G401 (cell line): ENCODE data around the gene SCARB2. TPM values are rescaled to one million over a fixed set of nuclear protein-coding genes. Genes with fewer than 3 reads are reported as not detected.
A peak's percentile ranks its signal among the peaks of the same experiment; 100 is the strongest.

Experiments
- DNase-seq: peaks from one replicate; pipeline ENCODE4 v3.0.0-alpha.2; 2015; ENCODE audit warnings: low spot score
- in situ Hi-C: cut with HindIII; loops from 2 replicates; pipeline ENCODE4 v1.10.0; 2016; ENCODE audit warnings: low sequenced_read_pairs, mixed read lengths
- total RNA-seq: library from RNA; depleted of rRNA; stranded (reverse); fragments of >200 nt; shearing (Covaris generic); gene quantifications from 2 replicates; pipeline ENCODE4 v1.2.3, GENCODE V29; 2014

Gene SCARB2
- total RNA-seq, 1 experiment from 2014 or later = 61.3 TPM

DNA sequence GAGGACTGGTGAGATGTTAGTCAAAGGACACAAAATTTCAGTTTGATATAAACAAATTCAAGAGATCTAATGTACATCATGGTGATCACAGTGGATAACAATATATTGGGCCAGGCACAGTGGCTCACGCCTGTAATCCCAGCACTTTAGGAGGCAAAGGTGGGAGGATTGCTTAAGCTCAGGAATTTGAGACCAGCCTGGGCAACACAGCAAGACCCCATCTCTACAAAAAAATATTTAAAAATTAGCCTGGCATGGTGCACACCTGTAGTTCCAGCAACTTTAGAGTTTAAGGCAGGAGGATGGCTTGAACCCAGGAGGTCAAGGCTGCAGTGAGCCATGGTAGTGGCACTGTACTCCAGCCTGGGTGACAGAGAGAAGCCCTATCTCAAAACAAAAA, 8.7 kb downstream of the SCARB2 start:
- no peak for DNase-seq
- in situ Hi-C loops = no loop called here

DNA sequence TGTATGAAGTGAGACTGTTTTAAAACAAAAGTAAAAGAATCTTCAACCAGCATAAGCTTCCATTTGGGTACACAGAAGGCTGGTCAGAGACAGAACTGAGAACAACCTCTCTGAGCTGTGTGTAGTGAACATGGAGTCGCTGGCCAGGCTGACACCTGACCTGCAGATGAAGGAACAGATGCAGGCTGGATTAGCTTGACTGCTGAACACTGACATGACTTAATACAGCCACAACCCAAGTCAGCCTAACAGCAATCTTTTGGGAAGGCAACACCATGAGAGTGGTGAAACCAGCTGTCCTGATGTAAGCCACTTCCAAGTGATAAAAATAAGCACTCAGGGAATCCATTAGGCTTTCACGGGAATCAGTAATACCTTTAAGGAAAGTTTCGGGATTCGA, 10.1 kb downstream of the SCARB2 start:
- in situ Hi-C loops = no loop called here
- DNase-seq = no peak

DNA sequence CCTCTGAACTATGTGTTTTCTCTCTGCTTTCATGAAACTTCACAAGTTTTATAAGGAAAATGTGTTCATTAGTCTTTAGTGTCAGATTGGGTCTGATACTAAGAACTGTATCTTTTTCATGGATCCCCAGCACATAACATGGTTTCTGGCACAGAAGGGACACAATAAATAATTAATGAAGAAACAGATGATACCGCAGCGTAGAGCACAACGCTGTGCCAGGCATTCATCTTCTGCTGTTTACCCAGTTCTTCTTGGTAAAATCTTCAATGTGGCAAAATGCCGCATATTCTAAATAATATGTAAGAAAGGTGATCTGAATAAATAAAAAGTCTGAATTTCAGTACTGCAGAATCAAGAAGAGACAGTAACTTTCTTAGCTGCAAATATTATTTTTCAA, 12.3 kb downstream of the SCARB2 start:
- in situ Hi-C loops = no loop called here
- peak; percentile 44 for DNase-seq

DNA sequence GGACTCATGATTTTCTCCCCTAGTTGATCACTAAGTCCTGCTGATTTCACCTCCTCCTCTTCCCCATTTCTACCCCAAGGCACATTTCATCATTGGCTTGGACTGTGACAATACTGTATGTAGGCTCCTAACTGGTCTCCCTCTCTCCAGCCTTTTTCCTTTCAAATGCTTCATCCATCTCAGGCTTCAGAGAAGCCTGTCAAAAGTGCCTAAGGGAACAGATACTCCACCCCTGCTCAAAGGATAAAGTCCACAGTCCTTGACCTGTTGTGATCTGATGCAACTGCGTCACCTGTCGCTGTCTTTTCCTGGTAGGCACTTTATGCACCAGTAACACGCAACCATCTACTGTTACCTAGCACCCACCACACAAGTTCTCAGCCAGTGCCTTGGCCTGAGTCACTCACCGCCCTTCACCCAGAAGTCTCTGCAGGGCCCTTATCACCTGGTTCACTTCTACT, 12.8 kb downstream of the SCARB2 start:
- in situ Hi-C loops = no loop called here
- no peak for DNase-seq

DNA sequence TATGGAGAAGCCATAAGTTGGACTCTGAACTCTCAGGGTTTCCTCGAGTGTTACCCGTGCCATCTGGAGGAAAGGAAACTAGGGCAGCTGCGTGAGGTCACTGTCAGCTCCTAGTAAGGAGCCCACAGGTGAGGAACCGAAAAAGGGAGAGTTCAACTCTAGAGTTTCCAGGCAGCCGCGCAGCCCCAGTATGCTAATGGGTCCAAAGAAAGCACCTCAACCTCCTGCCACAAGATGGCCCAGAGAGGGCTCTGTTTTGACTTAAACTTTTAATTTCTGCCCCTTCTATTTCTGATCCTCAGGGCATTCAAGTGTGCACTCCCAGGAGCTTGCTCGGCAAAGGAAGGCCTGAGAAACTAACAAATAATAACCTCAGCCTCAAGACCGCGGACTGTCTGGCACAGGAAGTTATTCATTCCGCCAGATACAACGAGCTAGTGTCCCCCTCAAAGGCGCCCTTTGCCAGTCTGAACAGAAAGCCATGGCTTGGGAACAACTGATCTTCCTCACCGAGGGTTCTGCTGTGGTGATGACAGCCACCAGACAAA, 13.9 kb downstream of the SCARB2 start:
- peak; percentile 45 for DNase-seq
- in situ Hi-C loops = no loop called here

DNA sequence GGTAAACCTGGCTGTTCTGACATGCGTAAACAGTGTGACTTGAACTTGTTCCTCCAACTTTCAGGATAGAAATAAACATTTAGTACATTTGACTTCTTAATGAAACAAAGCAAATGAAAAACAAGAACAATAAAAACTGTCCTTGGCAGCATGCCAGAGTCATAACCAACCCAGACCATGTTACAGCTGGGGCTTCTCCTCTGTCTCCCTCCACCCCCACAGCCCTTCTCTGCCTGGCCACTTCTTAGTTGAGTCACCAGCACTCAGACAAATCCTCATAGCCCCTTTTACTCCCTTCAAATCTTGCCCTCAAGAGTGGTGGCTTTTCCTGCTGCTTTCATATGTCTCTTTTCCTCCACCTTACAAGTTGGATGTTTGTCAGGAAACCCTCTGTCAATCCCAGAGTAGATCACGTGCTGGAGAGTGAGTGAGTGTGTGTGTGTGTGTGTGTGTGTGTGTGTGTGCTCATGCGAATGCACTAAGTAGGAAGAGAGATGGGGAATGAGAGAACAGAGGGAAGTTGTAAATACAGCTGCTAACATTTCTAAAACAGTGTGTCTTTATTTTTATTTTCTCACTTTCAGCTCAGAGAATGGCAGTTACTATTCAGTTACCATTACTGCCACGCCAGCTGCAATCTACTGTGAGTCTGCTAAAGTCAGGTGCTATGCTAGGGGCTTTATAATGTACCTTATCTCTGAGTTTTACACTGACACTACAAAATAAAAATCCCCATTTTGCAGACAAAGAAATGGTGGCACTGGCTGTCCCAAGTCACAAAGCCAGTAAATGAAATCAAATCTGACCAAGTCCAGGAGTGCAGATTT, 15.0 kb downstream of the SCARB2 start:
- DNase-seq = peak; percentile 59
- in situ Hi-C loops = no loop called here

DNA sequence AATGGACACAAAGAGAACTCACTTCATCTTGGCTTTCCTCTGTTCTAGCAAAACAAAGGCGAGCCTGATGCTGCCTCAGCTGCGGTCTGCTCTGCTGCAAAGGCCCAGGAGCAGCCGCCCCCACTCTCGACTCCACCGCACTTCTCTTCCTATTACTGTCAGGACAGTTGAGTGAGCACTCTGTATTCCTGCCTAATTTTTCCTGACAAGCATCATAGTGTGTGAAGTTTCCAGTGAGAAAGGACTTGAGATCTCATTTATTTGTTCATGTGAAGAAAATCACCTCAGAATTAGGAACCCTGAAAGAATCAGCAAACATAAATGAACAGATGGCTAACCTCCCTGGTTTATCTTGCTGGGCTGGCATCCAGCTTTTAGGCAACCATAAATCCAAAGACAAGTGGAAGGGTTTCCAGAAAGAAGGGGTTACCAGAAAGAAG, 15.6 kb downstream of the SCARB2 start:
- in situ Hi-C loops = no loop called here
- DNase-seq = peak; percentile 84

DNA sequence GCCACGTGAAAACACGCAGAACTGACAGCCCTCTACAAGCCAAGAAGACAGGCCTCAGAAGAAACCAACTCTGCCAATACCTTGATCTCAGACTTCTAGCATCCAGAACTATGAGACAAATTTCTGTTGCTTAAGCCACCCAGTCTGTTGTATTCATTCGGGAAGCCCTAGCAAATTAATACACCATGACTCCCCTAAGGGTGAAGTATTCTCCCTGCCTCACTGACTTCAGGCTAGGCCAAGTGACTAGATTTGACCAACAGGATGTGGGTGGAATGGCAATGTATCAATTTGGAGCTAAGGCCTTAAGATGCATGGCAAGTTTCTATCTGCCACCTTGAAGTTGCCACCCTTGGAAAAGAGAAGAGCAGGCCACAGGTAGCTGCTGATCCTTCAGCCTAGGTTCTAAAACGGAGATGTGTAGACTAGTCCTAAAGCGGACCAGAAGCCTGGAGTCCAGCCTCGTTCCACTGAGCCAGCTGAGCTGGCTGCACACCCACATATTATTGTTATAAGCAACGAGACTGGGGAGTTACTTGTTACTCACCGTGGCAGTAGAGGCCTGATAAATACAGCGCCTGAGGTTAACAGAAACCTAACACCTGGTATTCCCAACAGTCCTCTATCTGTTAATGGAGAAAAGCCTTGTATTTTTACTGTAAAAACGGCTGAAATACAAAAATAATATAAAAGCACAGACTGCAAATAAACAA, 16.4 kb downstream of the SCARB2 start:
- in situ Hi-C loops = no loop called here
- DNase-seq = peak; percentile 15

DNA sequence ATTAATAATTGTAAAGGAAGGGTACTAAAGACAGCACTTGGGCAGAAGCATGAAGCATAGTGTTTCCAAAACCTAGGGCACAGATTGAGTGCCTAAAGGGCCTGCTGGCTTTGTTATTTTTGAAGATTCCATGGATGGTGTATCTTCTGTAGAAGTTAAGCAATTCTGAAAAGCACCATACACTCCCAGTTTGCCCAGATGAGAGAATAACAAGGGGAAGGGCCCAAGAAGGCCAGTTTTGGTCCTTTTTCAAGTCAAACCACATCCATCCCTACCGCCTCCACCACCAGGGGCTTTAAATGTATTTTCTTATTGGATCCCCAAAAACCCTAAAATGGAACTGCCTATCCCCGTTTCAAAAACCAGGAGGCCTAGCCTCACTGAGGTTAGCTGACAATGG, 17.2 kb downstream of the SCARB2 start:
- DNase-seq = no peak
- in situ Hi-C loops = no loop called here

DNA sequence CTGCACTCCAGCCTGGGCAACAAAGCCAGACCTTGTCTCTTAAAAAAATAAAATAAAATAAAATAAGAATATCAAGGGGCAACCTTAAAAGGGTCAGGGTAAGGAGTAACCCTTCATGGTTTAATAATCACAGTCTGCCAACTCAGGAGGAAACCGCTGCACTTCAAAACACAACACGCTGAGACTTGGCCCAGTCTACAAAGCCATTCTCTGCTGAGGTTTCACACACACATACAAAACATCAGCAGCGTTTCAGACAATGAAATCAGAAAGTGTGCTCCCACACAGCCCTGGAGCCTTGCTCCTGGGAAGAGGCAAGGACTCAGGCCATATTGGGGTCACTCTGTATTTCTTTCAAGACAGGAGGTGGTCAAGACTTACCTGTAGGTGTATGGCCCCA, 18.3 kb downstream of the SCARB2 start:
- no peak for DNase-seq
- in situ Hi-C loops = no loop called here

DNA sequence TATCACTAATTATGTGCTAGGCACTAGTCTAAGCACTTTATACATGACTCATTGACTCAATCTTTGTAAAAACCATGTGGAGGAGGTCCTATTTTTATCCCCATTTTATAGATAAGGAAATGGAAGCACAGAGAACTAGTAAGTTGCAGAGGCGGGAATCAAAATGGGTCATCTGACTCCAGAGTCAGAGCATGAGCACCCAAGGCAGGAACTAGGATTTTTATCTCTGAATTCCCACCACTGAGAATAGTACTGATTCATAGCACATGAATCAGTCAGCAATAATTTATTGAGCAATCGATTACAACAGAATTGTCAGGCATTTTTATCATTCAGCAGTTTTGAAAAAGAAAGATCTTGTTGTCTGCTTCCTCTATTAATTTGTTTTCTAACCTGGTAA, 19.3 kb downstream of the SCARB2 start:
- in situ Hi-C loops = no loop called here
- DNase-seq = no peak

DNA sequence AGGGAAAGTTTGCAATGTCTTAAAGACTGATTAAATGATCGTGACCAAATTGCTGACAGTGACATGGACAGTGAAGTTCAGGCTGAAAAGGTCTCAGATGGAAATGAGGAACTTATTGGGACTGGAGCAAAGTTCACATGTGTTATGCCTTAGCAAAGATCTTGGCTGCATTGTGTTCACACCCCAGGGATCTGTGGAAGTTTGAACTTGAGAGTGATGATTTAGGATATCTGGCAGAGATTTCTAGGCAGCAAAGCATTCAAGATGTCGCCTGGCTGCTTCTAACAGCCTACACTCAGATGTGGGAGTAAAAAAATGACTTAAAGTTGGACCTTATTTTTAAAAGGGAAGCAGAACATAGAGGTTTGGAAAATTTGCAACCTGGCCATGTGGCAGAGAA, 21.4 kb downstream of the SCARB2 start:
- in situ Hi-C loops = no loop called here
- no peak for DNase-seq

DNA sequence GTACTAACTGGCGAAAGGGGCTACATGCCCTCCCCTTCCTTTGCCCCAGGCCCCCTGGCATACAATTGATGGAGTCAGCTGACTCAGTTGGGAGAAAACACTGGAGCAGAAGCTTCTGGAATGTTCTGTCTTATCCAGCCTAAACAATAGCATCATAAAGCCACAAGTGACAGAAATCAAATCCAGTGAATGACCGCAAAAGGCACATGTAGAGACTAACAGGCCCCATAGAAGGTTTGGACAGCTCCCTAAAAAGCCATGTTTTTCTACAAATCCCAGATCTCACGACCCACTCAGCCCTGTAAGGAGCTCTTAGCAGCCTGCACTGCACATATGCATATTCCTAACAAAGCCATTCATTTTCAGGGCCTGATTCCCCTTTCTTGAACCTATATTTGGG, 25.1 kb downstream of the SCARB2 start:
- no peak for DNase-seq
- in situ Hi-C loops = no loop called here

DNA sequence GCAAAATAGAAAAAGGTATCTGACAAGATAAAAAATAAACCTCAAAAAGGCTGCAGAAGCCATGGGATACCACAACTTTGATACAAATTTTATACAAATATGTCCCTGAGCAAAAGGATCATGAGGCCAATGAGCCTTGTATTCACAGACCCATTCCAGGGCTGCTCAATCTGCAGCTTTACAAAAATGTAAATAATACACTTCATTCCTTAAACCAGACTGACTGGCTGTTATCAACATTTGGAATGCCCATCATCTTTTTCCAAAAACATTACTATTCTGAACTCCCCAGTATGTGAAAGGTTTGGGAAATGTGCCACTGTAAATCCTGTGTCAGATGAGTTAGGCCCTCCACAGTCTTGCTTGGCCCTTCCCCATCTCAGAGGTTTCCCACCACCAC, 25.5 kb downstream of the SCARB2 start:
- in situ Hi-C loops = no loop called here

DNA sequence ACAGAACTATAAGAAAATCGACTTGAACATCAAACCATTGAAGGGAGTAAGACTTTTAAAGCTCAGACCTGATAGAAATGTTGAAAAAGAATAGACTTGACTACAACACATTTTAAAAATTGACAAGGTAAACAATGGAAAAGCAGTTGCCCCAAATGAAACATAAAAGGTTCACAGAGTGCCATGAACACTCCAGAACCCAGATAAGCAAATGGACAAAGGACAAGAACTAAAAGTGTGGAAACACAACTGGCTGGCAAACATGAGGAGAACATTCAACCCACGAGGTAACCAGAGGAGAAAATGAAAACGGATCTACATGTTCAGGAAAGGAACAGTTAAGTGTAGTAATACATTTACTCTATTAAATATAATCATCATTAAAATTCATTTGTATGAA, 26.5 kb downstream of the SCARB2 start:
- in situ Hi-C loops = no loop called here
- no peak for DNase-seq

More for the DNA sequence above, 25.5 kb downstream of the SCARB2 start:
- no peak for DNase-seq

DNA sequence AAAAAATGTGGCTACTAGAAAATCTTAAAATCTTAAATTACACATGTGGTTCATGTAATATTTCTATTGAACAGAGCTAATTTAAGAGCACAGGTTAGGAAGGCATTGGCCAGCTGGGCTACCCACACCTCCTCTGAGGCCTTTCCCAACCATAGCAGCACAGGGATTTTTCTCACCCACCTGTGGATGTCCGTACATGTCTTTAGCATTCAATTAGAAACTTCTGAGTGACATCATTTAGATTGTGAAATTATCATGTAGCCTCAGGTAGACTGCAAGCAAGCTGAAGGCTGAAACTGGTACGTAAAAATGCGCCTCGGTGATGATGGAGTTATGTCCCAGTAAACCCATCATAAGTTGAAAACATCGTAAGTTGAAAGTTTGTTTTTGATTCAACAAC, 31.2 kb downstream of the SCARB2 start:
- in situ Hi-C loops = no loop called here

DNA sequence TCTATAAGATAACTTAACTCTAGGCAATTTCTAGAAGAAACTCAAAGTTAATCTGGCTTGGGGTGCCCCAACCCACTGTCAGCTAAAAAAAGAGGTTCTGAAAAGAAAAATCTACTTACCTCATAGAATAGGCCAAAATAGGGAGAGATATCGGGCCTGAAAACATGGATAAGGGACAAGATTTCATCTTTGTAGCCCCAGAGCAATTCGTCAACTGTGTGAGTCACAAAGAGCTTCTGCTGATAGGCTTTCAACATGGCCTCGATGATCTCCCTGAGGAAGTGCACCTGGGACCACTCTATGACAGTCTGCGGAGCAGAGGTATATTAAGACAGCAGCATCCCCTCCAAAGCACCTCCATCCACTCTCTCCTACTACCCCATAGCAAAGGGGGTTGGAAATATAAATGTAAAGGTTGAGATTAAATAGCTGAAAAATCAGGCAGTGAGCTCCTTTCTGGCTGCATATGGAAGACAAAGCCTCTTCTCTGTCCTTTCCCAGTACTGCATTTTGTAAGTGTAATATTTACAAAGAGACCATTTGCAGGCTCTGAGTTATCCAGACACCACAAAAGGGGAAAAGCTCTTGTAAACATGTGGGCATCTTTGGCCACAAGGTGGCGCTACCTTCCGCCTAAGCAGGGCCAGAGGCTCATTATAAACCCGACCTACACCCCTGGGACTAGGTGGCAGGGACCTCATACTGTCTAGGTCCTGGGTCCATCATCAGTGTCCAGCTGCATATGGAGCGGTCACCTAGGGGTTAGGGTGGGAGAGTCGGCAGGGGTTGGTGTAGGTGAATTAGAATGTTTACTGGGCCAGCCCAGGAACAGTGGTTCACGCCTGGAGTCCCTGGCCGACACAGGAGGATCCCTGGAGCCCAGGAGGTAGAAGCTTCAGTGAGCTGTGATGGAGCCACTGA, 34.0 kb downstream of the SCARB2 start:
- in situ Hi-C loops = no loop called here
- DNase-seq = peak; percentile 70

More for the DNA sequence above, 31.2 kb downstream of the SCARB2 start:
- no peak for DNase-seq

DNA sequence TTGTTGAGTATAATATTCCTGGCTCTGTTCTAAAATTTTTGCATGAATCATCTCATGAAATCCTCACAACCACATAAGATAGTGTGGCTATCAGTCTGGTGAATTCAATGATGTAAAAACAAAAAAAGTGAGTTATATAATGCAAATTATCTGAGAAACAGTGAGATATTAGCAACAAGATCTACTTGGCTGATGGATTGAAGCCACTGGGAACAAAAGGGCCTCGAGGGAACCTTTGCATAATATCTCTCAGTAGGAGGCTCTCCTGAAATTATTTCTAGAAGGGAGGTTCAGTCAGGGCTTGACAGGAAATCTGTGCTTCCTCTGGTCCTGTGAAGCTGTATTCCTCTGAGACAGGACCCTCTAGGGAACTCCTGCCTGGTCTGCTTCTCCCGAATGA, 35.3 kb downstream of the SCARB2 start:
- in situ Hi-C loops = no loop called here

DNA sequence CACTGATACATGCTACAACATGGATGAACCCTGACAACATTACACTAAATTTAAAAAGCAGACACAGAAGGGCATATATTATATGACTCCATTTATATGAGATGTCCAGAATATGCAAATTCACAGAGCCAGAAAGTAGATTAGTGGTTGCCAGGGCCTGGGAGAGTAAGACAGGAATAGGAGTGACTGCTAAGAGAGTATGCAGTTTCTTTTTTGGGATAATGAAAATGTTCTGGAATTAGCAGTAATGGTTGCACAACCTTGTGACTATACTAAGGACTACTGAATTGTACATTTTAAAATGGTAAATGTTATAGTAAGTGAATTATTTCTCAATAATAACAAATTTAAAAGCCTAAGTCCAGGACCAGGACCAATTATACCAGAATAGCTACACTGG, 35.9 kb downstream of the SCARB2 start:
- in situ Hi-C loops = no loop called here
- DNase-seq = no peak

More for the DNA sequence above, 35.3 kb downstream of the SCARB2 start:
- no peak for DNase-seq
